Measurements from ENCODE around the gene SPATA12.

- TF ChIP-seq, protein P1, sequence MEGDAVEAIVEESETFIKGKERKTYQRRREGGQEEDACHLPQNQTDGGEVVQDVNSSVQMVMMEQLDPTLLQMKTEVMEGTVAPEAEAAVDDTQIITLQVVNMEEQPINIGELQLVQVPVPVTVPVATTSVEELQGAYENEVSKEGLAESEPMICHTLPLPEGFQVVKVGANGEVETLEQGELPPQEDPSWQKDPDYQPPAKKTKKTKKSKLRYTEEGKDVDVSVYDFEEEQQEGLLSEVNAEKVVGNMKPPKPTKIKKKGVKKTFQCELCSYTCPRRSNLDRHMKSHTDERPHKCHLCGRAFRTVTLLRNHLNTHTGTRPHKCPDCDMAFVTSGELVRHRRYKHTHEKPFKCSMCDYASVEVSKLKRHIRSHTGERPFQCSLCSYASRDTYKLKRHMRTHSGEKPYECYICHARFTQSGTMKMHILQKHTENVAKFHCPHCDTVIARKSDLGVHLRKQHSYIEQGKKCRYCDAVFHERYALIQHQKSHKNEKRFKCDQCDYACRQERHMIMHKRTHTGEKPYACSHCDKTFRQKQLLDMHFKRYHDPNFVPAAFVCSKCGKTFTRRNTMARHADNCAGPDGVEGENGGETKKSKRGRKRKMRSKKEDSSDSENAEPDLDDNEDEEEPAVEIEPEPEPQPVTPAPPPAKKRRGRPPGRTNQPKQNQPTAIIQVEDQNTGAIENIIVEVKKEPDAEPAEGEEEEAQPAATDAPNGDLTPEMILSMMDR (IDR thresholded peaks at IDR 0.05), result peak; percentile 84 to 94 (median 88)
- no peak for TF ChIP-seq POLR2A (IDR thresholded peaks at IDR 0.05)
These were observed 39.7 kb downstream of the SPATA12 start for GRCh38 chr3:57100046-57100695.

All from gastroesophageal sphincter (tissue), 3 donors.